Loucy (cell line): Measurements from ENCODE around the gene GAS7.

ENCODE experiments used
- H2AFZ ChIP-seq: fragments of 200-600 bp; sonication (generic); 2 replicates; pipeline ENCODE4 v1.6.0; 2016; ENCODE audit warnings: antibody characterized with exemption, mild to moderate bottlenecking, low read length, moderate library complexity
- H3F3A ChIP-seq: fragments of 200-600 bp; 2 replicates; pipeline ENCODE4 v1.6.0; 2016; ENCODE audit warnings: antibody characterized with exemption, low read depth, mild to moderate bottlenecking
- H3K27me3 ChIP-seq: fragments of 200-600 bp; sonication (generic); 2 replicates; pipeline ENCODE4 v1.6.1; 2014; ENCODE audit warnings: low read length, mild to moderate bottlenecking; ENCODE audit not compliant: insufficient read depth, poor library complexity, severe bottlenecking
- H3K36me3 ChIP-seq: fragments of 200-600 bp; sonication (generic); 2 replicates; pipeline ENCODE4 v1.6.1; 2016; ENCODE audit warnings: low read length; ENCODE audit not compliant: insufficient read depth
- H3K4me1 ChIP-seq: fragments of 200-600 bp; sonication (generic); 2 replicates; pipeline ENCODE4 v1.5.1; 2014; ENCODE audit warnings: low read length, mild to moderate bottlenecking; ENCODE audit not compliant: insufficient read depth, poor library complexity, severe bottlenecking
- H3K4me2 ChIP-seq: fragments of 200-600 bp; sonication (generic); 2 replicates; pipeline ENCODE4 v1.6.0; 2014; ENCODE audit warnings: antibody characterized with exemption, low read length, low read depth, mild to moderate bottlenecking; ENCODE audit not compliant: poor library complexity, severe bottlenecking
- H3K4me3 ChIP-seq: fragments of 200-600 bp; sonication (generic); 2 replicates; pipeline ENCODE4 v1.5.1; 2014; ENCODE audit warnings: low read length, mild to moderate bottlenecking, mixed read lengths; ENCODE audit not compliant: poor library complexity, severe bottlenecking
- H3K79me2 ChIP-seq: fragments of 200-600 bp; sonication (generic); 2 replicates; pipeline ENCODE4 v1.6.1; 2014; ENCODE audit warnings: low read length; ENCODE audit not compliant: insufficient read depth
- H3K9ac ChIP-seq: fragments of 200-600 bp; sonication (generic); 2 replicates; pipeline ENCODE4 v1.6.0; 2014; ENCODE audit warnings: mild to moderate bottlenecking, low read depth, low read length, moderate library complexity; ENCODE audit not compliant: poor library complexity, severe bottlenecking
- H3K9me2 ChIP-seq: fragments of 200-600 bp; sonication (generic); replicated peaks from 2 replicates; pipeline ENCODE4 v1.6.1; 2016; ENCODE audit warnings: low read depth, low read length, mixed read lengths
- H3K9me3 ChIP-seq: fragments of 200-600 bp; sonication (generic); 2 replicates; pipeline ENCODE4 v1.6.1; 2014; ENCODE audit warnings: mild to moderate bottlenecking, antibody characterized with exemption, low read length, low read depth; ENCODE audit not compliant: insufficient read depth
- H4K20me1 ChIP-seq: fragments of 200-600 bp; sonication (generic); 2 replicates; pipeline ENCODE4 v1.6.0; 2014; ENCODE audit warnings: antibody characterized with exemption, low read length, mild to moderate bottlenecking; ENCODE audit not compliant: insufficient read depth, poor library complexity, severe bottlenecking
- EZH2phosphoT487 ChIP-seq: fragments of 200-600 bp; IDR thresholded peaks from 2 replicates; pipeline ENCODE4 v1.6.1; 2018; ENCODE audit warnings: antibody characterized with exemption, mild to moderate bottlenecking, moderate library complexity, borderline replicate concordance
- TF ChIP-seq, protein P1 (sequence below): fragments of 200-600 bp; sonication (generic); conservative IDR thresholded peaks from 2 replicates; pipeline ENCODE4 v1.5.1; 2014; ENCODE audit warnings: mild to moderate bottlenecking, antibody characterized with exemption, low read length

The GAS7 gene

DNA sequence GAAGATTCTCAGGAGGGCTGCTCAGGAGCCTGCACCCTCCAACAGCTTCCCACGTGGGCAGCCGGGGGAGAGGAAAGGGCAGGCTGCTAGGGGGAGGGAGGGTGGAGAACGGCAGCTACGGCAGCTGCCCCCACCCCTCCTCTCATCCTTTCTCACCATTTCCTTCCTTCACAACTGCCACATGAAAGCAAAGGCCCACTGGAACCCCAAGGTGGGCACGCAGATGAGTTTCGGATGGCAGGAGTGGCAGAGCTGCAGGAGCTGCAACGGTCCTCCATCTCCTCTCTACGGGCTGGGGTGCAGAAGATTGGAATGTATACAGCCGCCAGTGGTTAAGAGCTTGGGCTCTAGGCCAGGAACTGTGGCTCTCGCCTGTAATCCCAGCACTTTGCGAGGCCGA lies 77.7 kb downstream of the GAS7 start:
- Histone ChIP-seq H2AFZ (no peak overlapping the region), H3K4me3 (peak overlapping the region; percentile 65), H3K9ac (peak overlapping the region; percentile 91), H4K20me1 (no peaks in the 10 kb centered on the region), H3K36me3 (no peaks in the 10 kb centered on the region), H3K79me2 (peaks cover 81% of the 10 kb centered on the region), H3F3A (peaks cover 29% of the 10 kb centered on the region), H3K27me3 (no peaks in the 10 kb centered on the region), H3K9me2 (no peaks in the 10 kb centered on the region), H3K4me1 (peaks cover 81% of the 10 kb centered on the region), H3K9me3 (no peaks in the 10 kb centered on the region), H3K4me2 (peak overlapping the region; percentile 88)
- no peak for TF ChIP-seq EZH2phosphoT487
- TF ChIP-seq, protein P1, sequence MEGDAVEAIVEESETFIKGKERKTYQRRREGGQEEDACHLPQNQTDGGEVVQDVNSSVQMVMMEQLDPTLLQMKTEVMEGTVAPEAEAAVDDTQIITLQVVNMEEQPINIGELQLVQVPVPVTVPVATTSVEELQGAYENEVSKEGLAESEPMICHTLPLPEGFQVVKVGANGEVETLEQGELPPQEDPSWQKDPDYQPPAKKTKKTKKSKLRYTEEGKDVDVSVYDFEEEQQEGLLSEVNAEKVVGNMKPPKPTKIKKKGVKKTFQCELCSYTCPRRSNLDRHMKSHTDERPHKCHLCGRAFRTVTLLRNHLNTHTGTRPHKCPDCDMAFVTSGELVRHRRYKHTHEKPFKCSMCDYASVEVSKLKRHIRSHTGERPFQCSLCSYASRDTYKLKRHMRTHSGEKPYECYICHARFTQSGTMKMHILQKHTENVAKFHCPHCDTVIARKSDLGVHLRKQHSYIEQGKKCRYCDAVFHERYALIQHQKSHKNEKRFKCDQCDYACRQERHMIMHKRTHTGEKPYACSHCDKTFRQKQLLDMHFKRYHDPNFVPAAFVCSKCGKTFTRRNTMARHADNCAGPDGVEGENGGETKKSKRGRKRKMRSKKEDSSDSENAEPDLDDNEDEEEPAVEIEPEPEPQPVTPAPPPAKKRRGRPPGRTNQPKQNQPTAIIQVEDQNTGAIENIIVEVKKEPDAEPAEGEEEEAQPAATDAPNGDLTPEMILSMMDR = no peak

DNA sequence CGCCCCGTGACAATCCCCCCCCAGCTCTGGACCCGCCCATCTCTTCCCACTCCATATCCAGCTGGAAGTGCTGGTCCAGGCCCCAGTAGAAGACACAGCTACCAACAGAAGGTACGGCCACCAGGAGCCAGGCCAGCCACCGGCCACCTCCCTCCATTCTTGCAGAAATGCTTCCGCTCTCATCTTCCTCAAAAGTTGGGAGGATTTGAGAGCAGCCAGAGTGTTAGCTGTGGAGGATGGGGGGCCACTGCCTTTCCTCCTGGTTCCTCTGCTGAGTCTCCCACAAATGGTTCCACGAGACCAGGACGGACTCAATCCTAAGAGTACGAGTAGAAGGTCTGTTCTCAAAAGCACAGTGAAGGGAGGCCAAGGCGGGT lies 78.3 kb downstream of the GAS7 start:
- no peaks in the 10 kb centered on the region for H3K9me3 ChIP-seq
- no peak overlapping the region for H2AFZ ChIP-seq
- H3K4me2 ChIP-seq = peak overlapping the region; percentile 88
- H3K9me2 ChIP-seq = no peaks in the 10 kb centered on the region
- H3K4me3 ChIP-seq = peak overlapping the region; percentile 65
- H3K36me3 ChIP-seq = no peaks in the 10 kb centered on the region
- TF ChIP-seq, protein P1 = no peak
- TF ChIP-seq EZH2phosphoT487 = no peak
- no peaks in the 10 kb centered on the region for H4K20me1 ChIP-seq
- peaks cover 33% of the 10 kb centered on the region for H3F3A ChIP-seq
- H3K4me1 ChIP-seq = peaks cover 85% of the 10 kb centered on the region
- H3K27me3 ChIP-seq = no peaks in the 10 kb centered on the region
- peaks cover 74% of the 10 kb centered on the region for H3K79me2 ChIP-seq
- peak overlapping the region; percentile 91 for H3K9ac ChIP-seq

DNA sequence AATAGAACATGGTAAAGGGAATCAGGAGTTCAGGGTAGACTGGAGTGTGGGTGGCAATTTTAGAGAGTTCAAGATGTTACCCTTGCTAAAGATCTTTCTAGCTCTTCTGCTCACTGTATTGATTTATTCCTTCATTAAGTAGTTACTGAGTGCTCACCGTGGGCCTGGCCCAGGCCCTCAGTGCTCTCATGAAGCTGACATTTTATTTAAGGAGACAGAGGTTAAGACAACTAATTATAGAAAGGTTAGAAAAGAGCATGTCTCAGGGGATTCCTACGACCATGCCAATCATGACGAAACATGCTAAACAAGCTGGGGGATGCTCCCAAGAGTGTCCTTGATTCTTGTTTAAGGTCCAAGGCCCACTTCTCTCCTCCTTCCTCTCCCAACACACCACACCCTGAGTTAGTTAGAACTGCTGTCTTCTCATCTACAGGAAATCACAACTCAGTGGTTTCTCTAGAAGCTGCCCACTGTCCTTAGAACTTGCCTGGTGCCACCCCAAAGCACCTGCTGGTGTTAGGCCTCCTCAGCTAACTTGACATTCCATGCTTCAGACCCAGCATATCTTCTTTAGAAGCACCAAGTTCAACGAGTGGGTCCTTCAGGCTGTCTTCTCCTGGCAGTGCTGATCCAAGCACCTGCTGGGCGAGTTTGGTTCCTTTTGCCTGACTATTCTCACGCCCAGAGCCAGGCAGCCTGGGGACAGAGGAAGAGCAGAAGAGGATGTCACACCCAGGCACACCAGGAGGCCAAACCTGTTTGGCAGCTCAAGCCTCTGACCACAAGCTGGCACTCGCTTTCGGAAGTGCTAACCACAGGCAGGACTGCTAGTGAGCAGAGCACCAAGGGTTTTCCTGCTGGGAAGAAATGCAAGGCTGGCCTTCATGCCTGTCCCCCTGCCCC lies 79.0 kb downstream of the GAS7 start:
- no peaks in the 10 kb centered on the region for H3K36me3 ChIP-seq
- TF ChIP-seq EZH2phosphoT487 = no peak
- TF ChIP-seq, protein P1 = no peak
- peaks cover 33% of the 10 kb centered on the region for H3F3A ChIP-seq
- H3K27me3 ChIP-seq = no peaks in the 10 kb centered on the region
- peaks cover 68% of the 10 kb centered on the region for H3K79me2 ChIP-seq
- peaks cover 91% of the 10 kb centered on the region for H3K4me1 ChIP-seq
- no peaks in the 10 kb centered on the region for H3K9me3 ChIP-seq
- H3K9me2 ChIP-seq = no peaks in the 10 kb centered on the region
- H2AFZ ChIP-seq = no peak overlapping the region
- H3K9ac ChIP-seq = peak overlapping the region; percentile 91
- no peaks in the 10 kb centered on the region for H4K20me1 ChIP-seq
- peak overlapping the region; percentile 65 for H3K4me3 ChIP-seq
- peak overlapping the region; percentile 88 for H3K4me2 ChIP-seq
